HTR-8/SVneo (cell line): ENCODE measurements around the gene RDH16.
"Not testable (repeated sequence)": the region's sequence is repeated elsewhere in the genome, so short reads cannot be mapped to it uniquely, and the experiment has no call there.

ENCODE experiments used
- DNase-seq: peaks from one replicate; pipeline ENCODE4 v3.0.0; 2011; ENCODE audit warnings: low spot score, mixed read lengths; ENCODE audit not compliant: insufficient read length
- FAIRE-seq: peaks from 2 replicates; lab custom pipeline; 2011; peaks lifted over from hg19 to GRCh38; lab: Jason Lieb, UNC

RDH16 gene

DNA sequence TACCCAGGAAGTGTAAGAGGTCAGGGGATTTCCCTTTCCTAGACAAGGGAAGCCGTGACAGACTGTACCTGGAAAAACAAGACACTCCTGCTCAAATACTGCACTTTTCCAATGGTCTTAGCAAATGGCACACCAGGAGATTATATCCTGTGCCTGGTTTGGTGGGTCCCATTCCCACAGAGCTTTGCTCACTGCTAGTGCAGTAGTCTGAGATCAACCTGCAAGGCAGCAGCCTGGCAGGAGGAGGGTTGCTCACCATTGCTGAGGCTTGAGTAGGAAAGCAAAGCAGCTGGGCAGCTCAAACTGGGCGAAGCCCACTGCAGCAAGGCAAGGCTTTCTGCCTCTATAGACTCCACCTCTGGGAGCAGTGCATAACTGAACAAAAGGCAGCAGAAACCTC lies 1.0 kb upstream of the RDH16 start:
- FAIRE-seq: no peak
- DNase-seq: no peak

- no peak for DNase-seq
Measured at GRCh38 chr12:56955631-56956256, 1.7 kb downstream of the RDH16 start.

DNA sequence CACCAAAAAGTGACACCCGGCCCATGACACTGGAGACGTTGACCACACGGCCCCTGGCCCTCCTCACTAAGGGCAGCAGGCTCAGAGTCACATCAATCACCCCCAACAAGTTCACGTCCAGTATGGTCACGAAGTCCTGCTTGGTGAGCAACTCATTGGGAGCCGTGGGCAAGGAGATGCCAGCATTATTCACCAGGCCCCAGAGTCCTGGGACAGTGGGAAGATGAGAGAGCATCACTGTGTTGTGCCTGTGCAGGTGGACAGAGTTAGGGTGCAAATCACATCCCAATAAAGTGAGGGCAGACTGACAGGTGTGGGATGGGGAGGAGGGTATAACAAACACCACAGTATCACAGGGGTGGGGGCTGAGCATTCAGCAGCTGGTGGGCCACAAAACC lies 2.5 kb downstream of the RDH16 start:
- FAIRE-seq (no peak), DNase-seq (no peak)

More at GRCh38 chr12:56955631-56956256, 1.7 kb downstream of the RDH16 start:
- FAIRE-seq: no peak

- DNase-seq (no peak), FAIRE-seq (no peak)
Measured at GRCh38 chr12:56954057-56954957, 3.1 kb downstream of the RDH16 start.

DNA sequence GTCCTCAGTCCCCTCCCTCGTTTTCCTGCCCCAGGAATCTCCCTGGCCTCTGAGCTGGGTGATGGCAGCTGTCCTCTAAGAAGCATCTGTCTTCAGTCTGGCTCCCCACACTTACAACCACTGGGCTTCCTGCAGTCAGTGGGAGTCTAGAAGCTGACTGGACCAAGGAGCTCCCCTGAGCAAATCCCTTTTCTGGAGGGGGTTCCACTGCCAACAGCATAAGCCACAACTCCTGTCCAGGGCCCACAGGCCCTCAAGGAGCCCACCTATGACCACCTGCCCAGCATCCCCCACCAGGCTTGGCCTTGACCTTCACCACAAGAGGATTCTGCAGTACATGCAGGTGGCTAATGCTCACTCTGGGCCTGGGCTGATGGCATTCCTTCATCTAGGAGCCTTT lies 4.1 kb downstream of the RDH16 start:
- no peak for FAIRE-seq

DNA sequence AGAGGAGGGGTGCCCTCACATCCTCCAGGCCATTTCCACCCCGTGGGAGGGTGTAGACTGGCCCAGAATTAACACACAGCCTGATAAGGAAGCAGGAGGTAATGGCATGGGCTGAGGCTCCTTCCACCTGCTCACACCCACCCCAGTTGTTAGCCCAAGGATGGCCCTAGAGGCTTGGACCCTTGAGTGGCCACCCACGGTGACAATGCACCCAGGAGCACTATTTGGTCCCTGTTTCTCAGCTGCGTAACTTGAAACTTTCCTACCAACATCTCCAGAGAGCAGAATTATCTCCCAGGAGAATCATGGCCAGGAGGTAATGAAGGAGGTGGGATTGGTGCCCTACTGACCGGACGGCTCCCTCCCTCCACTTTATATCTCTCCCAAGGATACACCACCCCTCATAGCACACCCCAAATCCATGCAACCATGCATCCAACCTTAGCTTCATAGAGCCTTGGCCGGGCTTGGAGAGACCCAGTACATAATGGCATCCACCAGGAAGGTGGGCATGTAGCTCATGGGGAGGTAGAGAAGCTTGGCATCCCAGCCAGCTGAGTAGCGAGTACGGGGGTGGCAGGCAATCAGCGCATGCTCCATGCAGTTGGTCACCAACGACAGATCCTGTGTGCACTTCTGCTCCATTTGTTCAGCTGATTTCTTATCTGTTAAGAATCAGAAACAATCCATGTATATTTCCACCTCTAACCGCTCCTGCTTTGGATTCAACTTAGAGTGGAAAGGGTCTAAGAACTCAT lies 5.6 kb downstream of the RDH16 start:
- DNase-seq (no peak), FAIRE-seq (no peak)

More for the DNA sequence above, 4.1 kb downstream of the RDH16 start:
- no peak for DNase-seq

- no peak for FAIRE-seq
- no peak for DNase-seq
Measured at GRCh38 chr12:56948881-56949280, 8.5 kb downstream of the RDH16 start.

- no peak for FAIRE-seq
- DNase-seq: no peak
Measured at GRCh38 chr12:56948457-56948777, 9.0 kb downstream of the RDH16 start.

DNA sequence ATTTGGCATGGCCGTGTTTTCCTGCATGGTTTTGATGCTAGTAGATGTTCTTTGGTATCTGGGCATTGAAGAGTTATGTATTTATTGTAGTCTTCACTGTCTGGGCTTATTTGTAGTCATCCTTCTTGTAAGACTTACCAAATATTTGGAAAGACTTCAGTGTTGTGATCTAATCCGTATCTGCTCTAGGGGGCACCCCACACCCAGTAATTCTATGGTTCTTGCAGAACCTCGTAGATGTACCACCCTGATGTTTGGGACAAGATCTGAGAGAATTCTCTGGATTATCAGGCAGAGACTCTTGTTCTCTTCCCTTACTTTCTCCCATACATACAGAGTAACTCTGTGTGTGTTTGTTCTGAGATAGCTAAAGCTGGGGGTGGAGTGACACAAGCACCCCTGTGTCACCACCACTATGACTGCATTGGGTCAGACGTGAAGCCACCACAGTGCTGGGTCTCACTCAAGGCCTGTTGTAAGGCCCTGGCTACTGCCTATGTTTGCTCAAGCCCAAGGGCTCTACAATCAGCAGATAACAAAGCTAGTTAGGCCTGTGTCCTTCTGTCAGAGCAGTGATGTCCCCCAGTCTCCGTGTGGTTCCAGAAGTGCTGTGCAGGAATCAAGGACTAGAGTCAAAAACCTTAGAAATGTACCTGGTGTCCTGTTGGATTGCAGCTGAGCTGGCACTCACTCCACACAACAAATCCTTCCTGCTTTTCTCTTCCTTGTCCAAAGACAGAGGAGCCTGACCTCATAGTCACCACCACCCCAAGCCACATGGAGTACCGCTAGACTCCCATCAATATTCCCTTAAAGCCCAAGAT lies 9.6 kb downstream of the RDH16 start:
- DNase-seq: no peak
- no peak for FAIRE-seq

GRCh38 chr12:56943878-56944277 lies 13.5 kb downstream of the RDH16 start:
- DNase-seq: no peak
- no peak for FAIRE-seq

- not testable (repeated sequence) for FAIRE-seq, DNase-seq
Measured at GRCh38 chr12:56943374-56943773, 14.0 kb downstream of the RDH16 start.

- DNase-seq: no peak
- peak; percentile 91 for FAIRE-seq
Measured at GRCh38 chr12:56941299-56942017, 15.9 kb downstream of the RDH16 start.

- not testable (repeated sequence) for DNase-seq, FAIRE-seq
Measured at GRCh38 chr12:56940942-56941298, 16.5 kb downstream of the RDH16 start.

DNA sequence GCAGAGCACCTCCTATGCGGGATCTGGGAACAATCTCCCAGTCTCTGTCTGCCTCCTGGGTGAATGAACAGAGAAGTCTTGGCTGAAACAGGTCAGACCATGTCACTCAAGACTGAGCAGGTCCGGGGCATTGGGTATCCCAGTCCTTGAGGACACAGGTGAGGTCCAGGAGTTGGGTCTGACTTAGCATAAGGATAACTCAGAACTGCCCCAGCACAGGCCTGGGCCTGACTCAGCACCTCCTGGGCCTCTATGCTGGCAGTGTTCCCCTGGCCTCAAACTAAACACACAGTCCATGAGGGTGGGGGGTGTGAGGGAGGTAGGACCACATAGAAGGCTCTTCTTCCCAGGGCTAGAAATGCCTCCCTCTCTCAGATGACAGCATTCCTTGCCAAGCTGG lies 21.7 kb downstream of the RDH16 start:
- no peak for FAIRE-seq
- no peak for DNase-seq

DNA sequence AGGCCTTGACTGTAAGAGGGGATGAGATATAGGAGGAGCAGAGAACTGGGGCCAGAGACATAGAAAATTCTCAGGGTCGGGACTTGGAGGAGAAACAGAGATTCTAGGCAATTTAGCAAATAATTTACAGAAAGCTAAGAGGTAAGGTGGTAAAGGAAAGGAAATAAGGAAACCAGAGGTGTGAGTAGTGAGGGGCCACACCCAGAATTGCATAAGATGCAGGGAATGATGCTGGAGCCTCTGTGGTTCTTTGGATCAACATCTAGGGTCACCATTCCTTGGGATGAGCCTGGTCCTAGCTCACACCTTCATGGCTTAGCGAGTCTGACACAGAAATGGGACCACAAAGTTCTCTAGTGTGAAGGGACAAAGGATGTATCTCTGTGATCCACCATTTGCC lies 22.3 kb downstream of the RDH16 start:
- FAIRE-seq (no peak), DNase-seq (no peak)

- DNase-seq: no peak
- no peak for FAIRE-seq
Measured at GRCh38 chr12:56933826-56934625, 23.4 kb downstream of the RDH16 start, which contains the start of gene SDR9C7. TSS of gene SDR9C7 (minus strand) at chr12:56934408. CDS start at chr12:56934261, 147 bp downstream.

DNA sequence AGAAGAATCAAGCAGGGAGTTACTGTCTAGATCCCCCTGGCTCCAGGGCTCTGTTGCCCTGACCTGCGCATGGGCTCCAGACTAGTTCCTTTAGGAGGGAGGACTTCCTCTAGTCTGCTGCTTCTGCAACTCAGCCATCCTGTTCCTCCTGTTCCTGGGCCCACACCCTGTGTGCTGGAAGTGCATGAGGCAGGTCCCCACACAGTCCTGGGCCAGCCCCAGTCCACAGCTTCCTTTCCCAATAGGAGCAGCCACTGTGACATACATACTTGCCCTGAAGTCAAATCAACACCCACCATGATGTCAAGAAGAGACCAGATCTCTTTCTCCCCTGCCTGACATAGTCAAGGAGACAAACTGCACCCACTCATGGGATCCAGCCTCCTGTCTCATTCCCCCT lies 24.5 kb downstream of the RDH16 start:
- DNase-seq (no peak), FAIRE-seq (no peak)

GRCh38 chr12:56932146-56932545 lies 25.3 kb downstream of the RDH16 start:
- DNase-seq (no peak), FAIRE-seq (no peak)
